ENCODE measurements around the gene SLC2A1.

Gene SLC2A1

GRCh38 chr1:42958488-42959319 is at the start of gene SLC2A1:
Gene SLC2A1, minus strand, starts transcription at chr1:42958868. Its CDS starts 217 bp downstream, at chr1:42958651.
- peak; percentile 86 for DNase-seq

GRCh38 chr1:43007377-43008114 is 48.9 kb upstream of the SLC2A1 start:
- no peak for DNase-seq

- DNase-seq, result no peak
These were observed 47.0 kb upstream of the SLC2A1 start for GRCh38 chr1:43005460-43006361.

- DNase-seq, result no peak
These were observed 46.2 kb upstream of the SLC2A1 start for GRCh38 chr1:43004587-43005459.

GRCh38 chr1:43002766-43003165 is 44.1 kb upstream of the SLC2A1 start:
- DNase-seq, result no peak

GRCh38 chr1:43002116-43002515 is 43.4 kb upstream of the SLC2A1 start:
- DNase-seq, result no peak

GRCh38 chr1:43001434-43001833 is 42.8 kb upstream of the SLC2A1 start:
- DNase-seq, result no peak

- no peak for DNase-seq
These were observed 41.6 kb upstream of the SLC2A1 start for GRCh38 chr1:43000271-43000670.

- no peak for DNase-seq
These were observed 40.6 kb upstream of the SLC2A1 start for GRCh38 chr1:42999308-42999707.

- DNase-seq, result no peak
These were observed 39.7 kb upstream of the SLC2A1 start for GRCh38 chr1:42998386-42998785.

GRCh38 chr1:42996384-42996970 is 37.8 kb upstream of the SLC2A1 start:
- no peak for DNase-seq

- DNase-seq, result no peak
These were observed 35.0 kb upstream of the SLC2A1 start for GRCh38 chr1:42993502-42994136.

- no peak for DNase-seq
These were observed 33.4 kb upstream of the SLC2A1 start for GRCh38 chr1:42992054-42992571.

- DNase-seq, result no peak
These were observed 32.2 kb upstream of the SLC2A1 start for GRCh38 chr1:42990757-42991346.

- DNase-seq, result no peak
These were observed 25.0 kb upstream of the SLC2A1 start for GRCh38 chr1:42983693-42984092.

- no peak for DNase-seq
These were observed 24.6 kb upstream of the SLC2A1 start for GRCh38 chr1:42983253-42983652.

- DNase-seq, result no peak
These were observed 24.0 kb upstream of the SLC2A1 start for GRCh38 chr1:42982641-42983040.

GRCh38 chr1:42981871-42982270 is 23.2 kb upstream of the SLC2A1 start:
- DNase-seq, result no peak

- no peak for DNase-seq
These were observed 22.7 kb upstream of the SLC2A1 start for GRCh38 chr1:42981255-42981805.

Measured in NCI-H524 treated with DMSO at 0.1 percent for 48 hours (cell line).